SK-N-SH (cell line): ENCODE data around the gene RNF217. TPM values are rescaled to one million over a fixed set of nuclear protein-coding genes. Genes with fewer than 3 reads are reported as not detected.

Source experiments
- CTCF ChIA-PET: fragments of 300-600, 350-600 bp; formaldehyde crosslinking; extraction: SDS; loops from one replicate; lab custom pipeline; 2021; lab: Yijun Ruan, JAX
- POLR2A ChIA-PET: fragments of 350-600 bp; sonication (Branson Sonifier 250); formaldehyde crosslinking; extraction: SDS; loops from one replicate; lab custom pipeline; 2020; ENCODE audit warnings: antibody characterized with exemption, inconsistent platforms; lab: Yijun Ruan, JAX
- DNase-seq: peaks from one replicate; pipeline ENCODE4 v3.0.0; 2012
- H2AFZ ChIP-seq: fragments of 200-600 bp; sonication (generic); 2 replicates; pipeline ENCODE4 v1.8.1; 2016; ENCODE audit warnings: antibody characterized with exemption, mild to moderate bottlenecking, low read depth
- H3F3A ChIP-seq: fragments of 200-600 bp; sonication (generic); replicated peaks from 2 replicates; pipeline ENCODE3; 2016; ENCODE audit warnings: antibody characterized with exemption, mild to moderate bottlenecking; ENCODE audit not compliant: insufficient read depth
- H3K27ac ChIP-seq, 2 experiments: fragments of 200-500 bp in 1 of 2; fragments of 200-600 bp in 1 of 2; sonication (Bioruptor generic) in 1 of 2; sonication (generic), shearing (Covaris generic) in 1 of 2; 2 replicates each; pipeline versions ENCODE4 v1.5.1 to v1.6.1; 2014 to 2016; ENCODE audit warnings: low read depth in 2 of 2, inconsistent platforms in 1 of 2, low read length in 1 of 2, mild to moderate bottlenecking in 1 of 2, mixed read lengths in 1 of 2
- H3K27me3 ChIP-seq: fragments of 200-600 bp; sonication (generic), shearing (Covaris generic); 2 replicates; pipeline ENCODE4 v1.6.1; 2016; ENCODE audit warnings: mixed run types; ENCODE audit not compliant: insufficient read depth
- H3K36me3 ChIP-seq, 2 experiments: fragments of 200-500 bp in 1 of 2; fragments of 200-600 bp in 1 of 2; sonication (Bioruptor generic) in 1 of 2; sonication (generic) in 1 of 2; replicated peaks in 1 of 2; 2 replicates each; pipeline versions ENCODE3 to v1.5.1; 2014 to 2016; ENCODE audit warnings: low read length in 1 of 2, mild to moderate bottlenecking in 1 of 2; ENCODE audit not compliant: insufficient read depth in 2 of 2, control insufficient read depth in 1 of 2
- H3K4me1 ChIP-seq, 2 experiments: fragments of 200-500 bp in 1 of 2; fragments of 200-600 bp in 1 of 2; sonication (Bioruptor generic) in 1 of 2; sonication (generic), shearing (Covaris generic) in 1 of 2; 2 replicates each; pipeline versions ENCODE4 v1.5.1 to v1.6.1; 2014 to 2016; ENCODE audit warnings: low read depth in 1 of 2, low read length in 1 of 2, mixed run types in 1 of 2; ENCODE audit not compliant: insufficient read depth in 2 of 2, control insufficient read depth in 1 of 2
- H3K4me2 ChIP-seq: fragments of 200-600 bp; sonication (generic), shearing (Covaris generic); 2 replicates; pipeline ENCODE4 v1.6.1; 2017; ENCODE audit warnings: mixed run types
- H3K4me3 ChIP-seq, 2 experiments: fragments of 200-500 bp in 1 of 2; fragments of 200-600 bp in 1 of 2; sonication (Bioruptor generic) in 1 of 2; sonication (generic), shearing (Covaris generic) in 1 of 2; 2 replicates each; pipeline versions ENCODE4 v1.5.1 to v1.8.1; 2014 to 2016; ENCODE audit warnings: low read depth in 2 of 2, inconsistent platforms in 1 of 2, low read length in 1 of 2, mild to moderate bottlenecking in 1 of 2, mixed read lengths in 1 of 2, moderate library complexity in 1 of 2
- H3K79me2 ChIP-seq: fragments of 200-600 bp; sonication (generic); 2 replicates; pipeline ENCODE4 v1.8.1; 2017; ENCODE audit warnings: mild to moderate bottlenecking; ENCODE audit not compliant: insufficient read depth
- H3K9ac ChIP-seq: fragments of 200-600 bp; sonication (generic); 2 replicates; pipeline ENCODE4 v1.6.1; 2017; ENCODE audit warnings: mixed run types
- H3K9me2 ChIP-seq: fragments of 200-600 bp; sonication (generic); 2 replicates; pipeline ENCODE4 v1.6.1; 2017; ENCODE audit warnings: mixed run types
- H3K9me3 ChIP-seq: fragments of 200-600 bp; sonication (generic); 2 replicates; pipeline ENCODE4 v1.6.1; 2017; ENCODE audit warnings: mixed run types, mild to moderate bottlenecking, moderate library complexity
- H4K20me1 ChIP-seq: fragments of 200-600 bp; sonication (generic); 2 replicates; pipeline ENCODE4 v1.6.1; 2017; ENCODE audit warnings: mild to moderate bottlenecking, mixed run types; ENCODE audit not compliant: insufficient read depth
- CTCF ChIP-seq: fragments of 200-600 bp; sonication (generic); IDR thresholded peaks from 2 replicates; pipeline ENCODE4 v1.6.1; 2017; ENCODE audit warnings: antibody characterized with exemption, mild to moderate bottlenecking, moderate library complexity
- EP300 ChIP-seq, 2 experiments: IDR thresholded peaks; 2 replicates each; pipeline versions ENCODE4 v1.4.0 to v1.6.1; 2012; ENCODE audit warnings: borderline replicate concordance in 1 of 2, low read depth in 1 of 2, low read length in 1 of 2
- EZH2phosphoT487 ChIP-seq: fragments of 200-600 bp; sonication (generic); IDR thresholded peaks from 2 replicates; pipeline ENCODE4 v1.6.1; 2017; ENCODE audit warnings: low read depth, mixed run types, mild to moderate bottlenecking, antibody characterized with exemption, moderate library complexity, borderline replicate concordance
- FOXJ3 ChIP-seq: sonication (generic); formaldehyde crosslinking; IDR thresholded peaks from 2 replicates; pipeline ENCODE4 v1.5.1; 2020; ENCODE audit warnings: mild to moderate bottlenecking, missing genetic modification reagents
- JUND ChIP-seq: IDR thresholded peaks from 2 replicates; pipeline ENCODE4 v1.4.0; 2012
- MEF2A ChIP-seq: IDR thresholded peaks from 2 replicates; pipeline ENCODE4 v1.4.0; 2012; ENCODE audit warnings: low read depth, borderline replicate concordance
- POLR2AphosphoS5 ChIP-seq: IDR thresholded peaks from 2 replicates; pipeline ENCODE4 v1.6.1; 2012; ENCODE audit warnings: low read depth, low read length
- RCOR1 ChIP-seq: fragments of 150-350 bp; IDR thresholded peaks from 2 replicates; pipeline ENCODE4 v1.6.1; 2017; ENCODE audit warnings: antibody characterized with exemption, low read length
- REST ChIP-seq: IDR thresholded peaks from 2 replicates; pipeline ENCODE4 v1.6.1; 2012; ENCODE audit warnings: mild to moderate bottlenecking, low read depth, low read length, moderate library complexity
- RFX5 ChIP-seq: IDR thresholded peaks from 2 replicates; pipeline ENCODE4 v1.6.1; 2012; ENCODE audit warnings: mild to moderate bottlenecking, improper control_type of control experiment, low read length
- SIN3A ChIP-seq: IDR thresholded peaks from 2 replicates; pipeline ENCODE4 v1.6.1; 2012; ENCODE audit warnings: low read depth, mild to moderate bottlenecking, low read length, moderate library complexity, borderline replicate concordance
- TEAD4 ChIP-seq: IDR thresholded peaks from 2 replicates; pipeline ENCODE4 v1.4.0; 2012; ENCODE audit warnings: mild to moderate bottlenecking, borderline replicate concordance; ENCODE audit not compliant: insufficient read depth
- ZBTB33 ChIP-seq: IDR thresholded peaks from 2 replicates; pipeline ENCODE4 v1.4.0; 2012; ENCODE audit warnings: low read depth, borderline replicate concordance
- WGBS: methylation state at CpG from one replicate; pipeline ENCODE4 v1.1.6; 2017; ENCODE audit warnings: low lambda C conversion rate; 5-methylcytosine and 5-hydroxymethylcytosine counted together
- polyA plus RNA-seq, 3 experiments: library from polyadenylated mRNA; depleted of rRNA; stranded (reverse); fragments of >200 nt; gene quantifications; 2 replicates each; pipeline ENCODE4 v1.2.3, GENCODE V29; 2012

The RNF217 gene
- polyA plus RNA-seq, 1 of the 3 experiments (the other 2 are of a cell fraction) = 0.28 TPM

- POLR2A ChIA-PET = no interaction called here
- Histone ChIP-seq H4K20me1 (no peaks in the 10 kb centered on the region), H3F3A (peaks cover 3% of the 10 kb centered on the region), H3K4me3 (no peak overlapping the region), H3K4me2 (no peak overlapping the region), H3K9ac (no peak overlapping the region), H2AFZ (peak overlapping the region; percentile 37; the same call in 1 of the 2 replicates), H3K79me2 (no peaks in the 10 kb centered on the region), H3K9me2 (no peaks in the 10 kb centered on the region), H3K9me3 (no peaks in the 10 kb centered on the region), H3K27me3 (no peaks in the 10 kb centered on the region; the same call in 1 of the 2 replicates), H3K36me3 (no peaks in the 10 kb centered on the region), H3K27ac (peak overlapping the region in 1 of 2 experiments; percentile 31; a peak in 2 of 4 replicates), H3K4me1 (peaks cover 4 to 31% of the 10 kb centered on the region in 2 experiments; a peak in 2 of 4 replicates)
- CTCF ChIA-PET = interaction anchor here (2.8 kb wide), 1 partner anchor 12 kb away, joined by 12 read pairs; no protein-coding TSS in a partner anchor
- WGBS = 23% methylated on average over 3 of the region's 3 CpGs
- no peak for DNase-seq
- TF ChIP-seq REST (no peak), POLR2AphosphoS5 (no peak), FOXJ3 (CRISPR knock-in tag) (no peak), EP300 (IDR thresholded peaks at IDR 0.05; ENCODE audit: borderline replicate concordance in 1 of 2, low read depth in 1 of 2, low read length in 1 of 2) (no peak), MEF2A (no peak), CTCF (no peak), EZH2phosphoT487 (no peak), RCOR1 (no peak), RFX5 (no peak), ZBTB33 (no peak), TEAD4 (no peak), JUND (no peak), SIN3A (no peak)
Observed at GRCh38 chr6:125102411-125102810, 140.2 kb downstream of the RNF217 start.
